Spinal cord (tissue), 10 donors: Measurements from ENCODE around the gene SHANK1. TPM values are rescaled to one million over a fixed set of nuclear protein-coding genes. Genes with fewer than 3 reads are reported as not detected.

Source experiments
- DNase-seq, 6 donors: peaks; one replicate each; pipeline versions ENCODE4 v3.0.0 to v3.0.0-alpha.2; 2013 to 2015; ENCODE audit warnings: low spot score in 6 of 6, low read depth in 4 of 6
- H3K27ac ChIP-seq: one replicate; pipeline ENCODE4 v1.5.1; 2013; ENCODE audit warnings: low read depth, low read length, control low read depth
- H3K27me3 ChIP-seq: one replicate; pipeline ENCODE4 v1.6.1; 2013; ENCODE audit warnings: low read length; ENCODE audit not compliant: control insufficient read depth, insufficient read depth
- H3K36me3 ChIP-seq: one replicate; pipeline ENCODE4 v1.6.1; 2013; ENCODE audit warnings: low read length; ENCODE audit not compliant: control insufficient read depth, insufficient read depth
- H3K4me1 ChIP-seq: one replicate; pipeline ENCODE4 v1.6.1; 2013; ENCODE audit warnings: low read length; ENCODE audit not compliant: control insufficient read depth, insufficient read depth
- H3K4me3 ChIP-seq: one replicate; pipeline ENCODE4 v1.5.1; 2013; ENCODE audit warnings: low read depth, low read length, control low read depth
- H3K9me3 ChIP-seq: one replicate; pipeline ENCODE4 v1.6.1; 2013; ENCODE audit warnings: low read length; ENCODE audit not compliant: control insufficient read depth, insufficient read depth
- WGBS: methylation state at CpG from one replicate; pipeline ENCODE4 v1.1.5; 2013; ENCODE audit warnings: missing lambda C conversion rate; ENCODE audit not compliant: insufficient coverage; 5-methylcytosine and 5-hydroxymethylcytosine counted together
- polyA plus RNA-seq, 2 donors: library from polyadenylated mRNA; unstranded; fragments of 120-200 nt; gene quantifications; one replicate each; pipeline ENCODE4 v1.2.1, GENCODE V29; 2013; ENCODE audit not compliant: insufficient read length in 2 of 2
- total RNA-seq, 2 donors: library from RNA; depleted of rRNA in 1 of 2; stranded (reverse); fragments of 120-200 nt in 1 of 2; fragments of >200 nt in 1 of 2; gene quantifications; one replicate each; pipeline versions ENCODE4 v1.2.3 to v1.2.4, GENCODE V29; 2013 to 2014
- donor health status: healthy.

SHANK1 gene
- total and polyA plus RNA-seq, 4 donors, result 8.4 to 116 (median 61.9) TPM

DNA sequence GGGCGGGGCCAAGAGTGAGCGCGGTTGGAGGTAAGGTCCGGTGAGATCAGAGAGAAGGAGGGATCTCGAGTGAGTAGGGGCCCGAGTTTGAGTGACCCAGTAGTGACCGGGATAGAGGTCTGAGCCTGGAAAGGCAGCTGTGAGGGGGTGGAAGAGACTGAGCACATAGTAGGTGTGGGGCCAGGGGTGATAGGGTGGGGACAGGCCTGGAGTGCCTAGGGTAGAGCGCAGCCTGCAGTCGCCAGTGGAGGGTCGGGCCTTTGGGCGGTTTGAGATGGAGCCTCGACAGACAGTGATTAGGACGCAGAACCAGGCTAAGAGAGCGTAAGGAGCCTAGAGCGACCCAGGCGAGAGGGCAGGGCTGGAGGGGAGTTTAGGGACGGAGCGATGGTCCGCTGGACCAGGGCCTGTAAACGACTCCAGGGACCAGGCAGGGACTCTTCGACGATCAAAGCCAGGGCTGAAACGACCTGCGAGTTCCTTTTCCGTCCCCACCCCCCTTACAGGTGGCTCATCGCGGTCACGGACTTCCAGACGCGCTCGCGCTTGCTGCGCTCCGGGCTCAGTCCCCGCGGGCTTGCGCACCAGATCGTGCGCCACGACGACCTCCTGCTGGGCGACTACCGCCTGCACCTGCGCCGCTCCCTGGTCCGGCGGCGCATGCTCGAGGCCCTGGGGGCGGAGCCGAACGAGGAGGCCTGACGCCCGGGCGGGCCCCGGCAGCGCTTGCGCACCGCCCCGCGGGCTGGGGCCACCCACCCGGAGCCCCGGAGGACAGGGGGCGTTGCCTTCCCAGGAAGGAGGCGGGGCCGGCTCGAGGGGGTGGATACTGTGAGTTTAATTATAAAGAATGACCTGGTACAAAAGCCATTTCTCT lies 60.9 kb downstream of the SHANK1 start:
- no peaks in the 10 kb centered on the region for H3K9me3 ChIP-seq
- H3K27ac ChIP-seq, result peak overlapping the region; percentile 78
- H3K4me1 ChIP-seq, result peaks cover 21% of the 10 kb centered on the region
- H3K36me3 ChIP-seq, result peaks cover 21% of the 10 kb centered on the region
- DNase-seq, result peak in 5 of 6 donors; percentile 77 to 98 (median 87)
- peaks cover 5% of the 10 kb centered on the region for H3K27me3 ChIP-seq
- H3K4me3 ChIP-seq, result peak overlapping the region; percentile 42
- WGBS, result under 1% methylated on average over 66 of the region's 67 CpGs

- H3K9me3 ChIP-seq, result no peaks in the 10 kb centered on the region
- H3K4me3 ChIP-seq, result peak overlapping the region; percentile 42
- peaks cover 21% of the 10 kb centered on the region for H3K36me3 ChIP-seq
- H3K4me1 ChIP-seq, result peaks cover 21% of the 10 kb centered on the region
- peak overlapping the region; percentile 78 for H3K27ac ChIP-seq
- peak; percentile 85 to 100 (median 96) for DNase-seq
- under 1% methylated on average over 38 of the region's 38 CpGs for WGBS
- peaks cover 6% of the 10 kb centered on the region for H3K27me3 ChIP-seq
Observed at GRCh38 chr19:50657712-50658440, 61.7 kb downstream of the SHANK1 start.

GRCh38 chr19:50657222-50657669 lies 62.4 kb downstream of the SHANK1 start:
- 68% methylated on average over 3 of the region's 6 CpGs for WGBS
- H3K27me3 ChIP-seq, result peaks cover 8% of the 10 kb centered on the region
- no peak for DNase-seq
- peaks cover 21% of the 10 kb centered on the region for H3K4me1 ChIP-seq
- H3K9me3 ChIP-seq, result no peaks in the 10 kb centered on the region
- H3K36me3 ChIP-seq, result peaks cover 17% of the 10 kb centered on the region
- no peak overlapping the region for H3K27ac ChIP-seq
- H3K4me3 ChIP-seq, result no peak overlapping the region

- peaks cover 4% of the 10 kb centered on the region for H3K27me3 ChIP-seq
- peaks cover 16% of the 10 kb centered on the region for H3K4me1 ChIP-seq
- H3K9me3 ChIP-seq, result no peaks in the 10 kb centered on the region
- DNase-seq, result no peak
- no peak overlapping the region for H3K27ac ChIP-seq
- no peak overlapping the region for H3K4me3 ChIP-seq
- no peaks in the 10 kb centered on the region for H3K36me3 ChIP-seq
Observed at GRCh38 chr19:50654882-50655281, 64.7 kb downstream of the SHANK1 start.

DNA sequence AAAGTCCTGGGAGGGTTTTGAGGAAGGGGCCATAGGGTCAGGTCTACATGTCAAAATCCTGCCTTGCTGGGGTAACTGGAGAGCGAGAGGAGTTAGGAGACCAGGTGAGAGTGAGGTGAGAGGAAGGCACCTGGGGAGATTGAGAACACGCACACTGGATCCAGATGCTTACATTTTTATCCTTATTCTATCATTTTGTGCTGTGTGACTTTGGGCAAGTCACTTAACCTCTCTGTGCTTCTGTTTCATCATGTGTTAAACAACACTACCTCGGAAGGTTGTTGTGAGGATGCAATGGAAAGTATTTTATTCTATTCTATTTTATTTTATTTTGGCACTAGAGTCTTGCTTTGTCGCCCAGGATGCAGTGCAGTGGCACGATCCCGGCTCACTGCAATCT lies 66.9 kb downstream of the SHANK1 start:
- Histone ChIP-seq H3K27me3 (peaks cover 4% of the 10 kb centered on the region), H3K4me3 (no peak overlapping the region), H3K4me1 (peaks cover 7% of the 10 kb centered on the region), H3K27ac (no peak overlapping the region), H3K36me3 (no peaks in the 10 kb centered on the region), H3K9me3 (no peaks in the 10 kb centered on the region)
- no peak for DNase-seq
- 90% methylated on average over 4 of the region's 6 CpGs for WGBS

- WGBS, result 100% methylated on average over 1 of the region's 2 CpGs
- Histone ChIP-seq H3K27me3 (peaks cover 4% of the 10 kb centered on the region), H3K27ac (no peak overlapping the region), H3K4me3 (no peak overlapping the region), H3K4me1 (peaks cover 6% of the 10 kb centered on the region), H3K9me3 (no peaks in the 10 kb centered on the region), H3K36me3 (no peaks in the 10 kb centered on the region)
- no peak for DNase-seq
Observed at GRCh38 chr19:50651174-50651573, 68.4 kb downstream of the SHANK1 start.

DNA sequence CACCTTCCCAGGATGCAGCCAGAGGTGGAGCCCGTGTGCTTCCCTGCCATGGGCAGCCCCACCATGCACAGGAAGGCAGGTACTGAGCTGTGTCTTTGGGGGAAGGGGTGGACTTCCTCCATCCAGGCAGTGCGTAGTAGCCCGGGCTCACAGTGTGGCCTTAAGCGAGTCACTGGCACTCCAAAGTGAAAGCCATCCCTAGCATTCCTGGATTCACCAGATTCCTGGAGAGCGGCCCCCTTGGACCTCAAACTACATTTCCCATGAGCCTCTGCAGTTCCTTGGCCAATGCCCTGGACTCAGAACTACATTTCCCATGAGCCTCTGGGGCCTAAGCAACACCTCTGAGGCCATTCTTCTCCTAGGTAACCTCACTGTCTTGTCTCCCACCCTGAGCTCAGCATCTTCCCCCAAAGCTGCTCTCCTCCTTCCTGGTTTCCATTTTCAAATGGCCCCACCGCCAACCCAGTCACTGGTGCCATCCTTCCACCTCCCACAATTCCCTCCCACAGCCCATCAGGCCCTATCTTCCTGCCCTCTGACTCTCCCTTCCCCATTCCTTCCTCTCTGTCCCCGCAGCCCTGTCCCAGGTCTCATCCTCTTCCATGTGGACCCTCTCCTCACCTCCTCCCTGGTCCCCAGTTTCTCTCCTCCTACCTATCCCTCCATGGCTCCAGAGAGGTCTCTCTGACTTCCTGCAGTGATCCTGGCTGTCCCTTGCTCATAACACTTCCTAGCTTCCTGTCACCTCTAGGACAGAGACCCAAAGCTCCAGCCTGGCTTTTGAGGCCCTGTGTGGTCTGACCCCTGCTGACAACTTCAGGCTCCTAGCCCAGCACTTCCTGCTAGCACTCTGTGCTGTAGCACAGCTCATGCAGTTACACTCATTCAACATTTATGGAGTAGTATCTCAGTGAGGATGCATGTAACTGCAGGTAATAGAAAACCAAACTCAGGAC lies 69.9 kb downstream of the SHANK1 start, which contains the start of gene C19orf81:
Gene C19orf81, plus strand, starts transcription at position 13 of the 959 bp plus-strand sequence. Its CDS starts 0 bp downstream, at position 13.
- WGBS, result 28% methylated on average over 7 of the region's 7 CpGs
- Histone ChIP-seq H3K4me1 (peaks cover 6% of the 10 kb centered on the region), H3K9me3 (no peaks in the 10 kb centered on the region), H3K36me3 (no peaks in the 10 kb centered on the region), H3K4me3 (no peak within 1 kb of the TSS), H3K27me3 (peaks cover 4% of the 10 kb centered on the region), H3K27ac (no peak within 1 kb of the TSS)
- peak in 2 of 6 donors; percentile 57 to 95 for DNase-seq

DNA sequence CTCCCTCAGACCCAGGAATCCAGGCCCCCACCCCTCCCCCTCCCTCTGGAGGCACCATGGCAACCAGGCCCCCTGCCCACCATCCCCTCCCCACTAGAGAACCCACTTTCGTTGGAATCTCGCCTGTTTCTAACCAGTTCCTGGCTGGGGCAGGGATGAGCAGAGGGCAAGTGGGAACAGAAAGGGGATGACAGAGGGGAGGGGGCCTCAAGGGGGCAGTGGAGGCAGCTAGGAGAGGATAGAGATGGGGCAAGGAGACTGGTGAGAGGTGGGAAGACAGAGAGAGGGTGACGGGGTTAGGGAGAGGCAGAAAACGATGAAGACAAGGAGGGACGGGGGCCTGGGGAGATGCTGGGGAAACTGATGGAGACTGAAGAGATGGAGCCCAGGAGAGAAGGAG lies 70.9 kb downstream of the SHANK1 start:
- Histone ChIP-seq H3K4me1 (peaks cover 6% of the 10 kb centered on the region), H3K27ac (no peak overlapping the region), H3K4me3 (no peak overlapping the region), H3K27me3 (peaks cover 3% of the 10 kb centered on the region), H3K9me3 (no peaks in the 10 kb centered on the region), H3K36me3 (no peaks in the 10 kb centered on the region)
- WGBS, result 46% methylated on average over 4 of the region's 5 CpGs
- no peak for DNase-seq
